ENCODE data around the gene NPEPL1.

Gene NPEPL1

GRCh38 chr20:58718121-58718563 is 25.5 kb downstream of the NPEPL1 start:
- TF ChIP-seq CTCF (IDR thresholded peaks at IDR 0.05; ENCODE audit: control insufficient read depth, extremely low read depth, insufficient read depth) = no peak
- no peak for DNase-seq (ENCODE audit: low read depth)
- no peak overlapping the region for H3K4me3 ChIP-seq (ENCODE audit: low read depth, low read length)

- H3K4me3 ChIP-seq (ENCODE audit: low read depth, low read length) = no peak overlapping the region
- no peak for TF ChIP-seq CTCF (IDR thresholded peaks at IDR 0.05; ENCODE audit: control insufficient read depth, extremely low read depth, insufficient read depth)
- no peak for DNase-seq (ENCODE audit: low read depth)
Observed at GRCh38 chr20:58718729-58719128, 26.1 kb downstream of the NPEPL1 start.

GRCh38 chr20:58719258-58719657 is 26.7 kb downstream of the NPEPL1 start:
- H3K4me3 ChIP-seq (ENCODE audit: low read depth, low read length) = no peak overlapping the region
- no peak for DNase-seq (ENCODE audit: low read depth)
- no peak for TF ChIP-seq CTCF (IDR thresholded peaks at IDR 0.05; ENCODE audit: control insufficient read depth, extremely low read depth, insufficient read depth)

- no peak overlapping the region for H3K4me3 ChIP-seq (ENCODE audit: low read depth, low read length)
- no peak for TF ChIP-seq CTCF (IDR thresholded peaks at IDR 0.05; ENCODE audit: control insufficient read depth, extremely low read depth, insufficient read depth)
- peak; percentile 86 for DNase-seq (ENCODE audit: low read depth)
Observed at GRCh38 chr20:58719971-58720371, 27.4 kb downstream of the NPEPL1 start.

- TF ChIP-seq CTCF (IDR thresholded peaks at IDR 0.05; ENCODE audit: control insufficient read depth, extremely low read depth, insufficient read depth) = no peak
- no peak for DNase-seq (ENCODE audit: low read depth)
- H3K4me3 ChIP-seq (ENCODE audit: low read depth, low read length) = no peak overlapping the region
Observed at GRCh38 chr20:58720890-58721289, 28.3 kb downstream of the NPEPL1 start.

- no peak overlapping the region for H3K4me3 ChIP-seq (ENCODE audit: low read depth, low read length)
Observed at GRCh38 chr20:58721951-58722778, 29.6 kb downstream of the NPEPL1 start.

More at GRCh38 chr20:58721951-58722778, 29.6 kb downstream of the NPEPL1 start:
- no peak for DNase-seq (ENCODE audit: low read depth)
- no peak for TF ChIP-seq CTCF (IDR thresholded peaks at IDR 0.05; ENCODE audit: control insufficient read depth, extremely low read depth, insufficient read depth)
